HT-29 (cell line): ENCODE measurements around the gene HS1BP3. TPM values are rescaled to one million over a fixed set of nuclear protein-coding genes. Genes with fewer than 3 reads are reported as not detected.

ENCODE experiments used
- DNase-seq: peaks from one replicate; pipeline ENCODE4 v3.0.0-alpha.2; 2015; ENCODE audit warnings: low spot score
- total RNA-seq: library from RNA; depleted of rRNA; stranded (reverse); fragments of >200 nt; shearing (Covaris generic); gene quantifications from 2 replicates; pipeline ENCODE4 v1.2.3, GENCODE V29; 2014

HS1BP3 gene
- total RNA-seq, 1 experiment from 2014 or later: 23.0 TPM

GRCh38 chr2:20647738-20648137 is 3.2 kb downstream of the HS1BP3 start:
- no peak for DNase-seq

- no peak for DNase-seq
Observed at GRCh38 chr2:20647211-20647610, 3.7 kb downstream of the HS1BP3 start.

GRCh38 chr2:20646446-20646845 is 4.5 kb downstream of the HS1BP3 start:
- no peak for DNase-seq

GRCh38 chr2:20645761-20646160 is 5.1 kb downstream of the HS1BP3 start:
- no peak for DNase-seq

GRCh38 chr2:20645301-20645701 is 5.6 kb downstream of the HS1BP3 start:
- DNase-seq: no peak

GRCh38 chr2:20643826-20644225 is 7.1 kb downstream of the HS1BP3 start:
- no peak for DNase-seq

GRCh38 chr2:20643060-20643459 is 7.8 kb downstream of the HS1BP3 start:
- DNase-seq: no peak

- peak; percentile 76 for DNase-seq
Observed at GRCh38 chr2:20642055-20642971, 8.6 kb downstream of the HS1BP3 start.

- no peak for DNase-seq
Observed at GRCh38 chr2:20641123-20641985, 9.5 kb downstream of the HS1BP3 start.

- no peak for DNase-seq
Observed at GRCh38 chr2:20640411-20641122, 10.3 kb downstream of the HS1BP3 start.

GRCh38 chr2:20638646-20639430 is 12.1 kb downstream of the HS1BP3 start:
- DNase-seq: no peak

- no peak for DNase-seq
Observed at GRCh38 chr2:20638014-20638413, 12.9 kb downstream of the HS1BP3 start.

- no peak for DNase-seq
Observed at GRCh38 chr2:20637147-20637546, 13.8 kb downstream of the HS1BP3 start.

- DNase-seq: peak; percentile 91
Observed at GRCh38 chr2:20635675-20636584, 15.0 kb downstream of the HS1BP3 start.

- DNase-seq: peak; percentile 50
Observed at GRCh38 chr2:20635113-20635510, 15.8 kb downstream of the HS1BP3 start.

- DNase-seq: peak; percentile 70
Observed at GRCh38 chr2:20634507-20635112, 16.3 kb downstream of the HS1BP3 start.

- peak; percentile 90 for DNase-seq
Observed at GRCh38 chr2:20633794-20634506, 16.9 kb downstream of the HS1BP3 start.

GRCh38 chr2:20633001-20633400 is 17.9 kb downstream of the HS1BP3 start:
- no peak for DNase-seq
